Measurements from ENCODE around the gene KRT33A. TPM values are rescaled to one million over a fixed set of nuclear protein-coding genes. Genes with fewer than 3 reads are reported as not detected.

KRT33A gene
- total RNA-seq, 1 donor from 2014 or later, result not detected

DNA sequence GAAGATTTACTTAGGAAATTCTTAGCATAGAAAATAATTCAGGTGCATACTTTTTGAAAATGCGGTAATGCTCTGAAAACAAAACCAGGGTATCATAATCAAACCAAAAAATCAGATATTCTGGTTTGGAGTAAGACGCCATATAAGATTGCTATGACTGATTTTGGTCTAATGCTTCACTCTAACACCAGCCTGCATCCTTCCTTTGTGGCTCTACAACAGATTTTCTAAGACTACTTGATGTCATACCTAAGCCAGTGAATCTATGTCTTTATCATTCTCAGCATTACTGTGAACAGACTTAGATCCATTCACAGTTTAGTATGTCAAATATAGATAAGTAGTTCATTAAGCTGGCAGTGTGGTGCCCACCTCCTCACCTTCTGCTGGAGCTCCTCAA is 18.4 kb upstream of the KRT33A start:
- H3K4me3 ChIP-seq (ENCODE audit: low read depth, low read length), result no peak overlapping the region
- no peak for FAIRE-seq
- no peak for DNase-seq (ENCODE audit: low read depth)
- no peaks in the 10 kb centered on the region for H3K27me3 ChIP-seq (ENCODE audit: control insufficient read depth, insufficient read depth, low read length)
- H3K36me3 ChIP-seq (ENCODE audit: control insufficient read depth, insufficient read depth, low read length), result no peaks in the 10 kb centered on the region
- TF ChIP-seq, protein P1, sequence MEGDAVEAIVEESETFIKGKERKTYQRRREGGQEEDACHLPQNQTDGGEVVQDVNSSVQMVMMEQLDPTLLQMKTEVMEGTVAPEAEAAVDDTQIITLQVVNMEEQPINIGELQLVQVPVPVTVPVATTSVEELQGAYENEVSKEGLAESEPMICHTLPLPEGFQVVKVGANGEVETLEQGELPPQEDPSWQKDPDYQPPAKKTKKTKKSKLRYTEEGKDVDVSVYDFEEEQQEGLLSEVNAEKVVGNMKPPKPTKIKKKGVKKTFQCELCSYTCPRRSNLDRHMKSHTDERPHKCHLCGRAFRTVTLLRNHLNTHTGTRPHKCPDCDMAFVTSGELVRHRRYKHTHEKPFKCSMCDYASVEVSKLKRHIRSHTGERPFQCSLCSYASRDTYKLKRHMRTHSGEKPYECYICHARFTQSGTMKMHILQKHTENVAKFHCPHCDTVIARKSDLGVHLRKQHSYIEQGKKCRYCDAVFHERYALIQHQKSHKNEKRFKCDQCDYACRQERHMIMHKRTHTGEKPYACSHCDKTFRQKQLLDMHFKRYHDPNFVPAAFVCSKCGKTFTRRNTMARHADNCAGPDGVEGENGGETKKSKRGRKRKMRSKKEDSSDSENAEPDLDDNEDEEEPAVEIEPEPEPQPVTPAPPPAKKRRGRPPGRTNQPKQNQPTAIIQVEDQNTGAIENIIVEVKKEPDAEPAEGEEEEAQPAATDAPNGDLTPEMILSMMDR (IDR thresholded peaks at IDR 0.05; ENCODE audit: insufficient read depth, low read length, severe bottlenecking), result no peak

DNA sequence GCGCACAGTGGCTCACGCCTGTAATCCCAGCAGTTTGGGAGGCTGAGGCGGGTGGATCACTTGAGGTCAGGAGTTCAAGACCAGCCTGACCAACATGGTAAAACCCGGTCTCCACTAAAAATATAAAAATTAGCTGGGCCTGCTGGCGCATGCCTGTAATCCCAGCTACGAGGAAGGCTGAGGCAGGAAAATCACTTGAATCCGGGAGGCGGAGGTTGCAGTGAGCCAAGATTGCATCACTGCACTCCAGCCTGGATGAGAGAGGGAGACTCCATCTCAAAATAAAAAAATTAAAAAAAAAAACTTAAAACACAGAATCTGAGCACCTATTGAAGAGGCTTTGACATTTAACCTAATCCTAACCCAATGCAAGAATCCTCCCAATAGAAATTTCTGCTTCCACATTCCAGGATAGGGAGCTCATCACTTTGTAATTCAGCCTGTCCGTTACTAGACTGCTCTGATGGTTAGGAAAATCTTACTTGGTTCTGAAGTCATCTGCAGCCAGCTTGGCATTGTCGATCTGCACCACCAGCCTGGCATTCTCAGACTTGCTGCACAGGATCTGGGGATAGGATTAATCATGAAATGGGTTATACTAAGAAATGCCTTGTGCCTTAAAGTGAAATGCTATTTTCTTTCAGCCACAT is 16.9 kb upstream of the KRT33A start:
- Histone ChIP-seq H3K36me3 (ENCODE audit: control insufficient read depth, insufficient read depth, low read length) (no peaks in the 10 kb centered on the region), H3K27me3 (ENCODE audit: control insufficient read depth, insufficient read depth, low read length) (no peaks in the 10 kb centered on the region), H3K4me3 (ENCODE audit: low read depth, low read length) (no peak overlapping the region)
- FAIRE-seq (no peak), DNase-seq (ENCODE audit: low read depth) (peak; percentile 71)
- TF ChIP-seq, protein P1 (IDR thresholded peaks at IDR 0.05; ENCODE audit: insufficient read depth, low read length, severe bottlenecking), result no peak

DNA sequence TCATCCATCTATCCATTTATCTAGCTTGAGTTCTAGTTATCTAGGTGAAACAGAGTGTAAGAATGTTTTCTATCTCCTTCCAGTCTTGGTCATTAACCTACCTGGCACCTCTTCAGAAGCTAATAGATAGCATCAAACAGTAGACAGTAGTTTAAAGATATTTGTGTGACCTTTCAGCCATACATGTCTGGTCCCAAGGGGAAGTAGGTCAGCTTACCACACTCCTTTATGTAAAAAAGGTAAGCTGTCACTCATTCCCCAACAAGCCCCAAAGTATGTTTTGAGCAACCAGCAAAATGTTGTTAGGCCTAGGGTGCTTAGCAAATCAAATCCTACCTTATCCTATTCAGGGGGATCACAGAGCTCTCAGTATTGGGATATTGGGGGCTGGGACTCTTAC is 15.4 kb upstream of the KRT33A start:
- Histone ChIP-seq H3K36me3 (ENCODE audit: control insufficient read depth, insufficient read depth, low read length) (no peaks in the 10 kb centered on the region), H3K27me3 (ENCODE audit: control insufficient read depth, insufficient read depth, low read length) (no peaks in the 10 kb centered on the region), H3K4me3 (ENCODE audit: low read depth, low read length) (no peak overlapping the region)
- no peak for DNase-seq (ENCODE audit: low read depth)
- FAIRE-seq, result no peak
- TF ChIP-seq, protein P1 (IDR thresholded peaks at IDR 0.05; ENCODE audit: insufficient read depth, low read length, severe bottlenecking), result no peak

DNA sequence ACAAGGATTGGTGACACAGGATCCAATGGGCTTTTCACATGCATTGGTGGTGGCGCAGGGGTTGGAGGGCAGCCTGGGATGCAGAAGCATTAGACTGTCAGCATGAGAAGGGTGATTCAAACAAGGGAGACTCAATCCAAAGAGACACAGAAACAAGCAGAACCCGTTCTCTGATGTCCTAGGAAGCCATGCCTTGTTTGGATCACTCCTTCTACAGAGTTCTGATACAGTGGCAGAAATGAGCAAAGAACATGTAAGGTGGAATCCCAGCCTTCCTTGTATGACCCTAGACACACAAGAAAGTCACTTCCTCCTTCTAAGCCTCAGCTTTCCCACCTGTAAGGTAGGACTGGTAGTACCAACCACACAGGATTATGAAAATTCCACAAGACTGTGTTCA is 13.3 kb upstream of the KRT33A start:
- no peak for DNase-seq (ENCODE audit: low read depth)
- Histone ChIP-seq H3K4me3 (ENCODE audit: low read depth, low read length) (no peak overlapping the region), H3K36me3 (ENCODE audit: control insufficient read depth, insufficient read depth, low read length) (no peaks in the 10 kb centered on the region), H3K27me3 (ENCODE audit: control insufficient read depth, insufficient read depth, low read length) (no peaks in the 10 kb centered on the region)
- no peak for FAIRE-seq
- TF ChIP-seq, protein P1 (IDR thresholded peaks at IDR 0.05; ENCODE audit: insufficient read depth, low read length, severe bottlenecking), result no peak

DNA sequence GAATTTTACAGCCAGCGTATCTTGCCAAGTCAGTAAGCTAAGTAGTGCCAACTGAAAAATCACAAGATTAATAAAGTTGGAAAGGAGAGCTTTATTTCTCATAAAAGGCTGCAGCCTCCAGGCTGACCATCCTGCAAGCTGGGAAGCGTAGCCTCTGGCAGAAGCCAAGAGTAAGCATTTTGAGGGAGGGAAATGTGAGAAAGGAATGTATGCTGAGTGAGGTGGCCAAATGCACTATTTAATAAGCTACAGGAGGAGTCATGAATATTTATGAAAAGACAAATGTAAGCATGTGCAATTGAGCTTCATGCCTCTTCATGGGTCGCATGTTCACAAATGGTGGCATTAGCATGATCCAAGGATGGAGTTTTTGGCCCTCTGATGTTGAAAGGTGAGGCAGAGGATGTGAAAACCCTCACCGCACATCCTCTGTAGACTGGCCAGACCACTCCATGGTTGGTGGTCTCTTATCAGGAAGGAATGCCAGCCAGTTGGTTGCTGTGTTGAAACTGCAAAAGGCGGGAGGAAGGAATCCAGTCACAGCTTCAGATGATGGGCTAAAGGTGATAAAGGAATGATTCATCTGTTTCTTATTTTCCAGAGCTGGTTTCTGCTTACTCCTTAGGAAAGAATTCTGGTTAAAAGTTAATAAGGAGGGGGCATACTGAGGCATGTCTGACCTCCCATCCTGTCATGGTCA is 9.8 kb upstream of the KRT33A start:
- Histone ChIP-seq H3K36me3 (ENCODE audit: control insufficient read depth, insufficient read depth, low read length) (no peaks in the 10 kb centered on the region), H3K4me3 (ENCODE audit: low read depth, low read length) (no peak overlapping the region), H3K27me3 (ENCODE audit: control insufficient read depth, insufficient read depth, low read length) (no peaks in the 10 kb centered on the region)
- TF ChIP-seq, protein P1 (IDR thresholded peaks at IDR 0.05; ENCODE audit: insufficient read depth, low read length, severe bottlenecking), result no peak
- no peak for FAIRE-seq
- peak; percentile 81 for DNase-seq (ENCODE audit: low read depth)

Data from bronchial epithelial cell (primary cell).